ENCODE measurements around the gene CUTA. TPM values are rescaled to one million over a fixed set of nuclear protein-coding genes. Genes with fewer than 3 reads are reported as not detected.

CUTA gene
- total RNA-seq, 1 experiment from 2014 or later = 257 TPM

GRCh38 chr6:33392979-33393378, 24.9 kb downstream of the CUTA start:
- Histone ChIP-seq H3K79me1 (ENCODE audit: insufficient read depth, low read depth, low read length, poor library complexity, severe bottlenecking) (peaks cover 8% of the 10 kb centered on the region), H3K23ac (ENCODE audit: insufficient read length, low read depth, low read length) (no peak overlapping the region)

More at GRCh38 chr6:33392979-33393378, 24.9 kb downstream of the CUTA start:
- Mint-ChIP-seq H3K36me3 (ENCODE audit: insufficient read depth in 1 of 3, low read depth in 3 of 3) (peaks cover 13 to 22% (median 19%) of the 10 kb centered on the region in 3 experiments; a peak in 6 of 7 replicates), H3K9me3 (no peaks in the 10 kb centered on the region), H3K27ac (peak overlapping the region in 1 of 3 experiments; percentile 77; a peak in 4 of 7 replicates), H3K4me1 (peaks cover 34 to 36% of the 10 kb centered on the region in 2 experiments), H3K27me3 (ENCODE audit: low read depth) (no peaks in the 10 kb centered on the region), H3K4me3 (peak overlapping the region; percentile 94)
- DNase-seq = no peak
- H3T11ph ChIP-seq (ENCODE audit: low read length) = no peak overlapping the region
- H4K20me1 ChIP-seq (ENCODE audit: control insufficient read depth, insufficient read depth, insufficient read length) = no peaks in the 10 kb centered on the region
- peaks cover 39% of the 10 kb centered on the region for H3K79me2 ChIP-seq (ENCODE audit: insufficient read depth, low read length)
- H3K18ac ChIP-seq (ENCODE audit: insufficient read length, low read depth, low read length) = no peak overlapping the region
- H4K8ac ChIP-seq (replicated peaks; ENCODE audit: insufficient read length, low read depth, low read length) = no peak overlapping the region
- H2BK5ac ChIP-seq (ENCODE audit: insufficient read length, low read length) = no peak overlapping the region
- H2BK12ac ChIP-seq (ENCODE audit: insufficient read length, low read depth, low read length) = no peak overlapping the region
- H2BK15ac ChIP-seq (ENCODE audit: low read depth, low read length) = no peak overlapping the region
- no peak overlapping the region for H4K5ac ChIP-seq (ENCODE audit: insufficient read length, low read depth, low read length)
- no peak overlapping the region for H3K4ac ChIP-seq (ENCODE audit: low read depth, low read length)
- H2BK120ac ChIP-seq (ENCODE audit: low read depth, low read length, poor library complexity, severe bottlenecking) = no peak overlapping the region
- peak overlapping the region; percentile 84 for H3K9ac ChIP-seq (ENCODE audit: extremely low read depth, insufficient read length, low read length)
- H3K56ac ChIP-seq (ENCODE audit: insufficient read length, low read depth, low read length) = no peak overlapping the region
- peaks cover 2% of the 10 kb centered on the region; the same call in 1 of the 2 replicates for H3K4me1 ChIP-seq (ENCODE audit: insufficient read depth, low read length)
- H2BK20ac ChIP-seq (ENCODE audit: low read depth, low read length, poor library complexity, severe bottlenecking) = no peak overlapping the region
- peak overlapping the region; percentile 88 for H3K4me2 ChIP-seq (ENCODE audit: insufficient read depth, insufficient read length, low read length)
- H3K9me3 ChIP-seq (ENCODE audit: control insufficient read depth, low read depth, low read length) = no peaks in the 10 kb centered on the region
- H4K91ac ChIP-seq (ENCODE audit: insufficient read length, low read depth, low read length) = no peak overlapping the region
- no peak overlapping the region for H3K27ac ChIP-seq (ENCODE audit: insufficient read length, low read depth, low read length)
- peaks cover 10% of the 10 kb centered on the region for H3K23me2 ChIP-seq (ENCODE audit: insufficient read length, low read depth, low read length, poor library complexity, severe bottlenecking)
- TF ChIP-seq CTCF (conservative IDR thresholded peaks at IDR 0.05) = no peak
- H3K14ac ChIP-seq (ENCODE audit: insufficient read depth, low read length) = no peak overlapping the region
- H2AFZ ChIP-seq (ENCODE audit: low read length) = no peak overlapping the region
- WGBS (ENCODE audit: extremely low coverage, insufficient read length, low lambda C conversion rate) = no CpG with 5 or more reads among the region's 3 CpGs
- no peaks in the 10 kb centered on the region for H3K27me3 ChIP-seq (ENCODE audit: insufficient read depth, low read length)
- H2AK5ac ChIP-seq (ENCODE audit: insufficient read length, low read length) = no peak overlapping the region

Data from H9 (cell line).